GM21723 (cell line): ENCODE measurements around the gene ATXN2.
A peak's percentile ranks its signal among the peaks of the same experiment; 100 is the strongest.

ENCODE experiments used
- ATAC-seq: cut with Tn5 transposase; IDR thresholded peaks from one replicate; pipeline ENCODE4 v1.9.1; 2021; ENCODE audit warnings: mild to moderate bottlenecking, moderate library complexity; ENCODE audit not compliant: unreplicated experiment

ATXN2 gene

DNA sequence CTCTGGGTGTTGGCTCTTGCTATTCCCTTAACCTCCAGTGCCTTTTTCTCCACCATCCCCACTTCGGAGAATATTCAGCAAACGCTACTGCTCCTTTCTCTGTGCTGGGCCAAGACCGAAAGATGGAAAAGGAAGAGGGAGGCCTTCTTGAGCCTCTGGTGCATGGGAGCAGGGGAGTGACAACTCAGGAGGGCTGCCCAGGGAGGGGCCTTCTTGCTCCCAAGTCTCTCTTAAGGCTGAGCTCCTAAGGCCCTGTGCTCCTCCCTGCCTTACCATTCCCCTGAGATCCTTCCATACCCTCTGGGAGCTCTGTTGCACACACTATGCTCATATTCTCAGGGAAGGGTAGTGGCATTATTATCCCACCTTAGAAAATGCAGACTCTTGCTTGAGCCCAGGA is 158.5 kb downstream of the ATXN2 start:
- no peak for ATAC-seq

DNA sequence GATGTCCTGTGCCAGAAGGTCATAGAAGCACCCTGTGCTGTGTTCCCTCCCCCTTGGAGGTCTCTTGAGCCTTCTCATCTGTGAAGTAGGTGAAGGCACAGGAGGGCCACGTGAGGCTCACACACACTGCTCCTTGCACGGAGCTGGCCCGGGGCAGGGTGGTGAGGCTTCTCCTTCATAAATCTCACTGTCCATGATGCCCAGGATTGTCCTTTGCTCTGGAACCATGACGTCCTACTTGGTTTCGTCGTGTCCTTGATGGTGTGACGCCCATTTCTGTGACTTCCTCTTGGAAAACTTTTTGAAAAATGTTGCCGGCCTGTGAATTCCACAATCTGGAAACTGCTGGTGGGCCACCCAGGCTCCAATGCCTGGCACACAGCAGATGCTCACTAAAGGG is 159.0 kb downstream of the ATXN2 start:
- no peak for ATAC-seq

DNA sequence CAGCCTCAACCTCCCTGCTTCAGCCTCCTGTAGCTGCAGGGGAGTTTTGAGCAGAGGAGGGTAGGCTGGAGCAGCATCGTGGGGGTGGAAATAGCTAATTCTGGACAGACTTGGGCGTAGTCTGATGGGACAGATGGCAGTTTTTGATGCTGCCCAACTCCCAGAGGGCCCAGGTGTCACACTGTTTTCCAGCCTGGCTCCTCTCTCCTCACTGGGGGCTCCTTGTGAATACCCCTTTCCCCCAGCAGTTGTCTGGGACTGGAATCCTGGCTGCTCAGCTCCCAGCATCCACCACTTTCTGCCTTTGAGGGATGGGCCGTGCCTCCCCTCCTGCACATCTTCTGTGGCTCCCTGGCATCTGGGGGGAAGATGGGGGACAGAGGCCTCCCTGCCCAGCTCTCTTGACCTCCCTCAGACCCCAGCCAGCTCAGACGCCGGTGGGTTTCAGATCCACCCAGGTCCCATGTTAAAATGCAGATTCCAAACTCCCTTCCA is 159.4 kb downstream of the ATXN2 start:
- ATAC-seq = no peak

DNA sequence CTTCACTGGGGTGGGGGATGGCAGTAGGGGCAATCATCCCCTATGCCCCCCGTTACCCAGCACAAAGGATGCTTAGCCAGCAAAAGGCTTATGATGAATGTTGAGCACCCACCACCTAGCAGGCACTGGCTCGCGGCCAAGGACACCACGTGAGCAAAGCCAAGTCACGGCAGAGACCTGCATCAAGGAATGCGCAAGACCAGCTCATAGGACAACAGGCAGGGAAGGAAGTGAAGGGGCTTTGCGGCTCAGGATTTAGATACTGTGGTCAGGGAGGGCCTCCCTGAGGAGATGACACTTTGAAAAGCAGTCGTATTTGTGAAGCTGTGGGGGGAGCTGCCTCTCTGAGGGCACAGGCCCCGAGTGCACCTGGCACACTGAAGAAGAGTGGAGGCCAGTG is 160.6 kb downstream of the ATXN2 start:
- ATAC-seq = no peak

DNA sequence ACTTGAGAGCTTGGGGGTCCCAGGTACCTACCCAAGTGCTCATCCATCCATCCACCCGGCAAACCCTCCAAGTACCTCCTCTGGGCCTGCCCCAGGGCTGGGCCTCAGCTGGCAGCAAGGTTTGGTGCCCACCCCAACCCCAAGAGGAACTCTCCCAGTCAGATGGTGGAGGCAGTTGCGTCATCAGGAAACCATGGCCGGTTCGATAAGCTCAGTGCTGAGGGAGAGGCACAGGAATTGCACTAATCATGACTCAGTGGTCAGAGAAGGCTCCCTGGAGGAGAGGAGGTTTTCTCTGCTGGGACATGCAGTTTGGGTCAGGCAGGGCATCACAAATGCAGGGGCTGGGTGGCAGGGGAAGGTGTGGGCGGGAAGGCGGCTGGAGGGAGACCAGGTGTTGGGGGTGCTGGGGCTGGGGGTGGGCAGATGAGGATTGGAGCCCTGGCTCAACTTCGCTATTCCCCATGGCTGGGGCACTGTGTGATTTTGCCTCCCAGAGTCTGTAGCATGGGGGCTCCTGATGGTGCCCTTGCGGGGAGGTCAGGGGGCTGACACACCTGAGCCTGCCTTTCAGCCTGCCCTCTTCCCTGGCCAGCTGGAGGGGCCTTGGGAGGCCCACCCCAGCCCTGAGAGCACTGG is 161.2 kb downstream of the ATXN2 start:
- no peak for ATAC-seq

DNA sequence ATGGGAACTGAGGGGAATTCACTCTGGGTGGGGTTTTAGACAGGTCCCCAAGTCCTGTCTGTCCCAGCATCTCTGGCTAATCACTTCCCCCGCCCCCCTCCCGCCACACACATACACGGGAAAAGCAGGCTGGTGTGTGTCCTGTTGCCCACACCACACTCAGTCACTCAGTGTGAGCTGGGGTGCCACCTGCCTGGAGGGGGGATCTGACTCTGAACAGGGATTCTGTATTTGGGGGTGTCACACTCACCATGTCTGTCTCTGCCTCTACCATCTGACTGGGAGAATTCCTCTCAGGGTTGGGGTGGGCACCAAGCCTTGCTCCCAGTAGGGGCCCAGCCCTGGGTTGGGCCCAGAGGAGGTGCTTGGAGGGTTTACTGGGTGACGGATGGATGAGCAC is 162.3 kb downstream of the ATXN2 start:
- no peak for ATAC-seq

DNA sequence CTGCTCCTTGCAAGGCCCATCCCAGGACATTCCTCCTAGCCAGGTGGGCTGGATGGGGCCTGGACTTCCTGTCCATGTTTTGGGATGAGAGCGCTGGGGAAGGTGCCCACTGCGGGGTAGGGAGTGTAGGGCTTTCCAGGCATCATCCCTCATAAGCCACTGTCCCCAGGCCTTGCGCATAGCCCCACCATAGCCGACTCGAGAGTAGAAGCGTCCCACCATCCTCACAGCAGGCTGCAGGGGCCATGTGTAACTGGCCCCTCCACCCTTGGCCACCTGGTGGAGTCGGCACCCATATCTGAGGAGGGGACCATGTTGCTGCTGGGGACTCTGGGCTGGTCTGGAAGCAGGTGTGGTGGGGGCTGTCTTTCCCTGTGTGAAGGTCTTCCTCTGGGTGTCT is 162.8 kb downstream of the ATXN2 start:
- no peak for ATAC-seq

DNA sequence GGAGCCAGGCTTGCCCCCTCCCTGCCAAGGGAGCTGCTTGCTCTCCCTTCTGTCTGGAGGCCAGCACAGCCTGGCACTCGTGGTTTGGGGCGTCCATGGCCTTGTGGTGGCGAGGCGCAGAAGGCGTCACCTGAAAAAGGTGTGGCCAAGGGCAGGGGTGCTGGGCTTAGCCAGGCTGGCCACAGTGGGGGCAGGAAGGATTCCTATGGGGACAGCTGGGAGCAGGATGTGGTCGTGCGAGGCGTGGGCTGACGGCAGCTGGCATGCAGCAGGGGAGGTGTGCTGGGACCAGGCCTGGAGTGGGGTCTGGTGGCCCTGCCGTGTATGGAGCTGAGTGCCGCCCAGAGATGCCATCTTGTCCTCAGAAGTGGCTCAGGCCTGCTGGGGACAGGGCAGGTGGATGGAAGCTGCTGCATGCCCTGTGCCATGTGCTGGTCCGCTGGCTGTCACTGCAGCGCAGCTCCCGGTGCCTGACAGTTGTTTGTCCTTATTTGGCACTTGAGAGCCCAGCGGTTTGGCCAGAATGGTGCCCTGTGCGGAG is 163.4 kb downstream of the ATXN2 start:
- ATAC-seq = no peak

DNA sequence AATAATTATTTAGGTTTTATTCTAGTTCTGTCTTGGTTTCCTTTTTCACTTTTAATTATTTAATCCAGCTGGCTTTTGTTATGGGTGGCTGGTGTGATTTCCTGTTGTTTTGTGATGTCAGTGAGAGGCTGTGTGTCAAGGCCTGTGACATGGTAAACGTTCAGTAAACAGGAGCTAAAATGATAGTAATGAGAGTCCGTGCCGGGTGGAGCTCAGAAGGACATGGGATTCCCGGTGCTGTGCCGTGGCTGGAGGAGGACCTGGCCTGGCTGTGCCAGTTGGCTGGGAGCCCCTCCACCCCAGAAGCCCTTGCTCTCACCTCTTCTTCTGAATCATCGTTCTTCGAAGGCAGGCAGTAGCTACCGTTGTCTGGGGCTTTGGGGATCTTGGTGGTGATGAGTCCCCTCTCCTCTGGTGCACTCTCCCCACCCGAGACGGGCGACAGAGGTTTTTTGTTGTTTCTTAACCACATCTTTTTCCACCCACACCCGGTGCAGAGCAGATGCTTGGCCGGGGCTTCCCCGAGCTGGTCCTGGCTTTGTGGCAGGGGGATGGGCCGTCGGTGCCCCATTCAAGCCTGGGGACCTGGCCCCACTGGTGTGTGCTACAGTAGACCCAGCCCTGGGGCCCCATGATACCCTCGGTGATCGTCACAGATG is 164.3 kb downstream of the ATXN2 start:
- ATAC-seq = peak; percentile 60

DNA sequence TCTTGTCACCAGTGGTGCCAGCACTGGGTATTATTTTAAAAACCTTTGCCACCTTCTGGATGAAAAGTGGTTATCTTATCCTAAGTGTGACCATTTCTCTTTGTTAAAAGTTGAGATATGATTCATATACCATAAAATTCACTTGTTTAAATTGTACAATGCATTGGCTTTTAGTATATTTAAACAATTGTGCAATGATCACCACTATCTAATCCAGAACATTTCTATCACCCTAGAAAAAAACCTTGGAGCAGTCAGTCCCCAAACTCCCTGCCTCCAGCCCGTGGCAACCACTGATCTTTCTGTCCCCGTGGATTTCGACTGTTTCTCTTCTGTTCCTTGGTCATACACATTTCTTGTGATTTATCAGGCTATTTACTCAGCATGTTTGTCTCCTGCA is 165.1 kb downstream of the ATXN2 start:
- no peak for ATAC-seq

DNA sequence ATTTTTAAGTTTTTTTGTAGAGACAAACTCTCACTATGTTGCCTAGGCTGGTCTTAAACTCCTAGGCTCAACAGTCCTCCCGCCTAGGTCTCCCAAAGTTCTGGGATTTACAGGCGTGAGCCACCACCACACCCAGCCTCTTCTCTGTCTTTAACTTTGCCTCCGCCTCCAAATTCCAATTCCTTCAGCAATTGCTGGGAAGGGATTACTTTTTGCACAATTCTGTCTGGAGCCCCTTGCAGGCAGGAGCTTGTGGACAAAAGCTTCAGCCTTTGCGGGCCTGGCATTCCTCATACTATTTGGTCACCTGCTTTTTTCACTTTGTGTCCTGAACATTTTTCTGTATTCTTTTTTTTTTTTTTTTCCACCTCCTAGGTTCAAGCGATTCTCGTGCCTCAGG is 167.3 kb downstream of the ATXN2 start:
- no peak for ATAC-seq

DNA sequence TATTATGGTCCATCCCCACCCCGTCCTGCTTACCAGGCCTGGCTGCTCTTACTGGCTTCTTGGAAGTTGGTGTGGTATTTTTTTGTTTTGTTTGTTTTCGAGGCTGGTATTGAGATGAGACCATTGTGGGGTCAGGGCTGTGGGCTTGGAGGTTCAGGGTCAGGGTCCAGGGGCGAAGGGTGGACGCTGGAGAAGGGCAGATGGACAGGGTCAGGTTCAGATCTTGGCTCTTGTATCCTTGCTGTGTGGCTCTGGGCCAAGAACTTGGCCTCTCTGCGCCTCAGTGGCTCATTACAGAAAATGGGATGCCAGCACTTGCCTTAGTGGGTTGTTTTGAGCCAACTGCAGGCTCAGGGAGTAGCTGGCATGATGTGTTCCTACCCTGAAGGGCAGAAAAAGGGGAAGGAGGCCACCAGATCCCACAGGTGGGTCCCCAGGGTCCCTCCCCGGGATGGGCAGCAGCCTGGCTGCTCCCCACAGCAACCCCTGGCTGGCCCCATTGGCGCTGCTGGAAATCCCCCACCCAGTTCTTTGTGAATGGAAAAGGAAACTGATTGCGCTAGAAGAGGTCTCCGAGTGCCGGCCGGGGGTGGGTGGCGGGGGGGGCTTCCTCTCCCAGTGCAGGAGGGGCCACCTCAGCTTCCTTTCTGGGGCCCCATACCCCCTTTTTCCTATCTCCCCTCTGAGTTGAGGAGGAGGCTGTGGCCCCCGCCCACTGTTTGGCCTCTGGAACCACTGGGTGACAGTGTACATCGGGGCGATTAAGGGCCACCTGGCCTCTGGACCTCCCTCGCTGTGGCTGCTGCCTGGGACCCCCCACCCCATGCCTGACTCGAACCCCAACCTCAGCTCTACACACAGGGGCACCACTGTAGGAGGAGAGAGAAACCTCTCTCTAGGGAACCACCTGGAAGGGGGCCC is 168.4 kb downstream of the ATXN2 start:
- ATAC-seq = no peak

DNA sequence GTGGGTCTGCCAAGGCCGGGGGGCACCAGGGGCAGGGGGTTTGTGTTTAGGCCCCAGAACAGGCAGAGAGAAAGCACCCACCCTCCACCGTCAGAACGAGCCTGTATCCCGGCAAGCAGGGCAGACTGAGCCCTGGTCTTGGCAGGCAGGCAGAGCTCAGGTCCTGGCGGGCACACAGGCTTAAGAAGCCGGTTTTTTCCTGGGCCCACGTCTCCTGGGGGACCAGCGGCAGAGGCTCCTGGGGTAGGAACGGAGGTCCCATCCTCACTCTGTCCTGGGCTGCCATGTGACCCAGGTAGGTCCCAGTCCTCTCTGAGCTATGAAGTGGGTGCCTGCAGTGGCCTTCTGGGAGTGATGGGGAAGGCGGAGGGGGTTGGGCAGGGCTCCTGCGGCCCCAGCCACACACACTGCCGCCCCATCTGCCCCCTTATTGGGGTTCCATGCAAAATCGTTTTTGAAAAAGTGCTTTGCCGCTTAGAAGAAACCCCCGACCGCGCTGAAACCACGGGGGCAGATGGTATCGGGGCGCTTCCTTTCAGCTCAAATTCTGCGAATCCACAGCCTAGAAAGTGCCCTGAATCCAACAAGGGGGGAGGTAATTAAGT is 169.2 kb downstream of the ATXN2 start:
- ATAC-seq = no peak

DNA sequence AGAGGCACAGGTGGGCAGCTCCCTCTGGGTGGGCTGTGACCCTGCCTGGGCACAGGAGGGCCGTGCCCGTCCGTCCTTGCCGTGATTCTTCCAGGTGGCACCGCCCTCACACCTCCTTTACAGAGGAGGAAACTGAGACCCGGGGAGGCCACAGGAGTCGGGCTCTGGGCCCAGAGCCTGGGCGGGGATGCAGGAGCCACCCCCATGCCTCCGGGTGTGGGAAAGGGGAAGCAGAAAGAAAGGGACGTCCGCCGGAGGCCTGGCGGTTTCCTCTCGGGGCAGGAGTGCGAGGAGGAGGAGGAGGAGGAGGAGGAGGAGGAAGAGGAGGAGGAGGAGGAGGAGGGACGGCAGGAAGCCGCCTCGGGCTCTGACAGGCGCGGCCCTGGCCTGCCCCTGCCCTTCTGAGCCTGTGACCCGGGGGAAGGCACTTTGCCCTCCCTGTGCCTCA is 170.4 kb downstream of the ATXN2 start:
- no peak for ATAC-seq

DNA sequence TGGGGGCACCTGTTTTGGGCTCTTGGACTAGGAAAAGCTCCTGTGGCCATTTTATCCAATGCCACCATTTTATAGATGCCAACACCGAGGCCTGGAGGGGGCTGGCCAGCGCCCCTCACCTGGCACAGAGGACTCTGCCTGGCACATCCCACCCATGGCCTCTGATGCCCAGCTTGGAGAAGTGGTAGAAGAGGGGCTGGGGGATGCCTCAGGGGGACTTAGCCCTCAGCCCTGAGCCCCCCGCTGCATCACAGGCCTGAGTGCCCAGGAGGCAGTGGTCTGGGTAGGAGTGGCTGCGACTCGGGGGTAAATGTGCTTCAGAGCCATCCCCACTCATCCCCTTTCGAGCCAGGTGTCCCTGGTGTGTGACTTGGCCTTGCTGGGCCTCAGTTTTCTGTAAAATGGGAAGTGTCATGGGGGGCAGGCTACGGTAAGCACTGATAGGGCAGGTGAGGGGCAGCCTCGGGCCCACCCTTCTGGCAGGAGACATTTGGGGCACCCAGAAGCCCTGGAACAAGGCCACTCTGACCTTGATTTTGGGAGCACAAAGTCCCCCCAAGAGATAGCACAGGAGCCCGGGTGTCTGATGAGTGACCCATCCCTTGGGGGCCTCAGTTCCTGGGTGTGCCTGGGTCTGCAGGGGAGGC is 170.9 kb downstream of the ATXN2 start:
- ATAC-seq = no peak

DNA sequence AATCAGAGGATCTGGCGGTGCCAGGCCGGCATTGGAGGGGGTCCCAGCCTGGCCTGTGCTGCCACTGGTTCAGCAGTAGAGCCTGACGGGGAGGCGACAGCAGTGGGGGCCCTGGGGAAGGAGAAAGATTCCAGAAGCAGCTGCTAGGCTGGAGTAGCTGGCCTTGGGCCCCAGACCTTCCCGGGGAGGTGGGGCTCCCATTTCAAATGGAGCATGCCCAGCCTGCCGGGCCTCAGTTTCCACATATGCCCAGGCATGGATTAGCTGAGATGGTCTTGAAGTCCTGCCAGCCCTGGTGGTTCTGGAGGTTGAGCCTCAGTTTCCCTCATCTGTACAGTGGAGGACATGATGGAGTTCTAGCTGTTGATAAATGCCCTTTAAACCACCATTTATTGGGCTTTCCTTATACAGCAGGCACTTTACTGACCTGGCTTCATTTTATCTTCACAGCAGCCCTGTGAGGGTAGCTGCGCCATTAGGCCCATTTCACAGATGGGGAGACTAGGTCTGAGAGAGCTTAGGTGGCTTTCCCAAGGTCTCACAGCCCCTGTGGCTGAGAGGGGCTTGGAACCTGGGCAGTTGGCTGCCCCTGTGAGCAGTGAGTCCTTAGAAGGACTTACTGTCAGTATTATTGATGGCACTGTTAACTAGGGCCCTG is 171.6 kb downstream of the ATXN2 start:
- no peak for ATAC-seq

DNA sequence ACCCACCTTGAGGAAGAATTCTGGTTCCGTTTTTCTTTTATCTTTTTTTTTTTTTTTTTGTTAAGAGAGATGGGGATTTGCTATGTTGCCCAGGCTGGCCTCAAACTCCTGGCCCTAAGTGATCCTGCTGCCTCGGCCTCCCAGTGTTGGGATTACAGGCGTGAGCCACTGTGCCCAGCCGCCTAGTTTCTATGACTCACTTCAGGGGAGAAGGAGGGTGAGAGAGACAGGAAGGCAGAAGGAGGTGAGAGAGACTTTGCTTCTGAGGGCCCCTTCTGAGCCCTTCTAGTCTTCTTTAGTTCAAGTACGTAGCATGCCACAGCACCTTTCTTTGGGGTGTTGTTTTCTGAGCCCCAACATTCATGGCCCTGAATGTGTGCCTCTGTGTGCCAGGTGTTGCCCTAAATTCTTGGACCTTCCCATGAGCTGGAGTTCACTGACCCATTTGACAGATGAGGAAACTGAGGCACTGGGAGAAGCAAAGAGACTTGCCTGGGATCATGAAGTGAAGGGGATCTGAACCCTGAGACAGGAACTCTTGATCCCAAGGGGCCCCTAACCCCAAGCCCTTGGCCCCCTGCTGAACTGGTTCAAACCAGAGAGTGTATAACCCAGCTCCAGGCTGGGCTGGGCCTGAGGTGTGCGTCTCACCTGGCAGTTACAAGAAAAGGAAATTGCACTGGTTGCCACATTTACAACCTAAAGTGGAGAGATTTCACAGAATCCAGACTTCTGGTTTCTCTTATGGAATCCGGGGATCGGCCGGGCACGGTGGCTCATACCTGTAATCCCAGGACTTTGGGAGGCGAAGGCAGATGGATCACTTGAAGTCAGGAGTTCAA is 172.6 kb downstream of the ATXN2 start:
- ATAC-seq = no peak

DNA sequence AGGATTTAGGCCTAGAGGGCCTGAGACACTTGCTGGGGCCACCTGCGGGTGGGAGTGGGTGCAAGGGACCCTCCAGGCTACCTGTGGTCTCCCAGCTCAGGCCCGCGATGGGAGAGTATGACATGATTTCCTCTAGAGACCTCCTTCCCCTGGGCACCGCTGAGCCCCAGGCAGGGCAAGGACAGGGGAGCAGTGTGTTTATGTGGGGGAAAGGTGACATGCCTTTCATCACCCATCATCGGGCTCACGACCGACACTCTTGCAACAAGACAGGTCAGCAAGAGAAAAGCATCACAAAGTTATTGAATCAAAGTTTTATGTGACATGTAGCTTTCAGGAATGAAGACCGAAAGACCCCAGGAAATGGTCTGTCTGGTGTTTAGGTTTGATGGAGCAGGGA is 173.5 kb downstream of the ATXN2 start:
- no peak for ATAC-seq

DNA sequence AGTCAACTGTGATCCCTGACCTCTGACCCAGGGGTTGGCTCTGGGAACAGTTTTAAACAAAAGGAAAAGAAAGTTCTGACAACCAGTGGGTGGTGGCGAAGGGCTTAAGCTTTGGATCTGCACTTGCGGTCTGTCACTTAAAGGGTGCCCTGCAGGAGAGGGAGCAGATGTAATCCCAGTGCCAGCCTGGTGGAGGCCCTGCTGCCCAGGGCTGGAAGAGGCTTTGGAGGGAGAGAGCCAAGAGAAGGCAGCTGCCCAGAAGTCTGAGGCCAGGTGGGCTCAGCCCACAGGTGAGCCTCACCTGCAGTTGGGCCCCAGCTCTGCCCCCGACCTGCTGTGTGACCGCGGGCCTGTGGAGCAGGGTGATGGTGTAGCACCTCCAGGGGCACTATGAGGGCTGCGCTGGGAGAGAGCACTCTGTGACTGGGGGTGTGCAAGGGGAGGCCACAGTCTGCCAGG is 174.3 kb downstream of the ATXN2 start:
- ATAC-seq = no peak
